A172 (cell line): ENCODE results near the gene UCP3. TPM values are rescaled to one million over a fixed set of nuclear protein-coding genes. Genes with fewer than 3 reads are reported as not detected.

Experiments used
- DNase-seq: peaks from one replicate; pipeline ENCODE4 v3.0.0-alpha.2; 2015; ENCODE audit warnings: low spot score
- total RNA-seq: library from RNA; depleted of rRNA; stranded (reverse); fragments of >200 nt; shearing (Covaris generic); gene quantifications from 2 replicates; pipeline ENCODE4 v1.2.3, GENCODE V29; 2014

The UCP3 gene
- total RNA-seq, 1 experiment from 2014 or later: 0.05 TPM

GRCh38 chr11:73977856-73978519 lies 30.9 kb downstream of the UCP3 start:
- no peak for DNase-seq

- no peak for DNase-seq
Observed at GRCh38 chr11:73976451-73977151, 32.3 kb downstream of the UCP3 start.

DNA sequence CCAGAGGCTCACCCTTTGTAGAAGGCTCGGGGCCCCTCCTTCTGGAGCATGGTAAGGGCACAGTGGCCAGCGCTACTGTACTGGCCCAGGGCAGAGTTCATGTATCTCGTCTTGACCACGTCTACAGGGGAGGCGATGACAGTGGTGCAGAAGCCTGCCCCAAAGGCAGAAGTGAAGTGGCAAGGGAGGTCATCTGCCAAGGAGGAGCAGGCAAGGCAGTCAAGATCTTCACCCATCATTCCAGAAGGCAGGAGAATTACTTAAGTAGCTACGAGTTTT lies 33.5 kb downstream of the UCP3 start:
- no peak for DNase-seq

DNA sequence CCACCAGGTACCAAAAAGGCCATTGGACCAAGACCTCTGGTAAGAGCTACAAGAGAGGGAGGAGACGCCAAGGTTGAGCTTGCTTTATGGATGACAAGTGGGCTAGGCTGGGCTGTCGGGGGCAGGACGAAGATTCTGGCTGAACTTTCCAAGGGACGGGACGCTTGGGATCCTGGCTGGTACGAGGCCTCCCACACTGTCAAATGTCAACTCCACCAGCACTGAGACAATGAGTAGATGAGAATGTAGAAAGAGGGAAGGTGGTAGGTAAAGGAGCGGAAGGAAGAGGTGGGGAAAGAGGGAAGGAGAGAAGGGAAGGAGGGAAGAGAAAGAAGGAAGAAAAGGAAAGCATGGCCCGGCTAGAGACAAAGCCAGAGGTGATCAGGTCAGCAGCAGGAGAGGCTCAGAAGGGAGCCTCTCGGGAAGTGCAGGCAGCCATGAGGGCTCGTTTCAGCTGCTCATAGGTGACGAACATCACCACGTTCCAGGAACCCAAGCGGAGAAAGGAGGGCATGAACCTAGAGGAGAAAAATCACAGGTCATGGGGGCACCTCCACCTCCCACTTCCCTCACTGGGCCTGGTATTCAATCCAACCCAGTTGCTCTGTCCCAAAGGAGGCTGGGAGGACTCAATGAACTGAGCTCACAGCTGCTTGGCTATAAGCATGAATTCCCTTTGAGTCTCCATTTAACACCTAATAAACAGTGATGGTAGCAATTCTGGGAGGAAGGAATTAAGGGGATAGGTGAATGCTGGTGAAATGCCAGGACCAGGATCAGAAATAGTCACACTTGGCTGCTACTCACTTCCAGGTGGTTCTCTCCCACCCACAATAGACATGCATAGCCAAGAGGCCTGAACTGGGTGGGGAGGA lies 34.0 kb downstream of the UCP3 start:
- no peak for DNase-seq

- no peak for DNase-seq
Observed at GRCh38 chr11:73972620-73973449, 36.0 kb downstream of the UCP3 start.

- DNase-seq: no peak
Observed at GRCh38 chr11:73972187-73972586, 36.7 kb downstream of the UCP3 start.

GRCh38 chr11:73971175-73971719 lies 37.6 kb downstream of the UCP3 start:
- no peak for DNase-seq

- DNase-seq: no peak
Observed at GRCh38 chr11:73969991-73970800, 38.7 kb downstream of the UCP3 start.

- no peak for DNase-seq
Observed at GRCh38 chr11:73969091-73969490, 39.8 kb downstream of the UCP3 start.

DNA sequence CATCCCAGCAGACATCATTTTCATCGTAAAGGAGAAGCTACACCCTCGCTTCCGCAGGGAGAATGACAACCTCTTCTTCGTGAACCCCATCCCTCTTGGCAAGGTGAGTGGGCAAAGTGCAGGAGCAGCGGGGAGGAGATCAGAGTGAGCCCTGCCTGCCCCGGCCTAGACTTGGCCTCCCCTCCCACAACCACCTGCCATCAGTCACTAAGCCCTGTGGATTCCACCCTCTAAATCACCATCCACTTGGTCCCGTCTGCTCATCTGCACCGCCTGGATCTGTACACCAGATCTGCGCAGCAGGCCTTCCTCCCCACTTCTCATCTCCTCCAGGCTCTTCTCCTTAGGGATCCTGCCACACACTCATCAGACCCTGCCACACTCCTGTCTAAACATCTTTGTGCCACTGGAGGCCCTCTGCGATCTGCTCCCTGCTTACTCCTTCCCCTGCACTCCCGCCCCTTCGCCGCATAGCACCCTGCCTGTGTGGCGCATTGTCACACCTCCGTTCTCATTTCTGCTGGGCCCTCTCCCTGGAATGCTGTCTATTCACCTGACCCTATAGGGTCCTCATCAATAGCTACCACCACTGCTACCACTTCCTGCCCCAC lies 40.4 kb downstream of the UCP3 start:
- DNase-seq: no peak

DNA sequence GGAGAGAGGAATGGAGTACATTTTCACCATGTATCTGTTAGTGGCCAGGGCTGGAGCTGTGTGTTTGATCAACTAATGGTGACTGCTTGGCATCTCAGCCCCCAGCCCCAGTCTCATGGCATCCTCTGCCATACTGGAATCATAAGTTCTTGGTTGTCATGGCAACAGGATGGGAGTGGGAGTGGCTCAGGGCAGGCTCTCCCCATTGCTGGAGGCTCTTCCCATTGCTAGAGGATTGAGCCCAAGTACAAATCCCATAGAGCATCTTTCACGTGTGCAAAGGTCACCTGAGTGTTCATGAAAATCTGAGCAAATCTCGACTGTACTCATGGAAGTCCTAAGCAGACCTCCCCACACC lies 43.1 kb downstream of the UCP3 start:
- no peak for DNase-seq

DNA sequence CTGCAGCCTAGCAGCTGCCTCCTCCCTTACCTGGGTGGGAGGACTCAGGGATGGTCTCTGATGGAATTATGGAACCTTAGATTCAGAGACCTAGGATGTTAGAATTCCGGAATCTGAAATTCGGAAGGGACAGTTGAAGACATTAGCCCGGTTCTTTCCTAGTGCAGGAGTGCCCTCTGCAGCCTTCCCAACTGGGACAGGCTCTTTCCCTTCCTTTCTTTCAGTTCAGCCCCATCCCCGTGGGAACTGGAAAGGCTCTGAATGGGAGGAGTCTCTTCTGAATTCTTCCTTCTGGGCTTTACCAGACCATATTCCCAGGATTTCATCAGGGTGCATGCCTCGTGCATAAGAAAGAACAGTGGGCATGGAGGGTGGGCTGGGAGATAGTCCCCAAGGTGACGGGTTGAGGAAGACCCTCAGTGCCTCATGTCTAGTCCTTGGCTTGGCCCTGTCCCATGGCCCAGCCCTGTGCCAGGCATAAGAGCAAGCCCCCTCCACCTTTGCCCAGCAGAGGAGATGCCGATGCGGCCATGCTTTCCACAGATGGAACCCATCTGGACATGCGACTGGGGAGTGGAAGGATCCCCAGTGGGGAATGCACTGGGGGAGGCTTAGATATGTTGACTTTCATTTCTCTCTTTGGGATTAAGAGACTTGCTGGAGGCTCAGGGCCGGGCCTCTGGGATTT lies 43.7 kb downstream of the UCP3 start:
- no peak for DNase-seq

- no peak for DNase-seq
Observed at GRCh38 chr11:73963861-73964260, 45.0 kb downstream of the UCP3 start.

DNA sequence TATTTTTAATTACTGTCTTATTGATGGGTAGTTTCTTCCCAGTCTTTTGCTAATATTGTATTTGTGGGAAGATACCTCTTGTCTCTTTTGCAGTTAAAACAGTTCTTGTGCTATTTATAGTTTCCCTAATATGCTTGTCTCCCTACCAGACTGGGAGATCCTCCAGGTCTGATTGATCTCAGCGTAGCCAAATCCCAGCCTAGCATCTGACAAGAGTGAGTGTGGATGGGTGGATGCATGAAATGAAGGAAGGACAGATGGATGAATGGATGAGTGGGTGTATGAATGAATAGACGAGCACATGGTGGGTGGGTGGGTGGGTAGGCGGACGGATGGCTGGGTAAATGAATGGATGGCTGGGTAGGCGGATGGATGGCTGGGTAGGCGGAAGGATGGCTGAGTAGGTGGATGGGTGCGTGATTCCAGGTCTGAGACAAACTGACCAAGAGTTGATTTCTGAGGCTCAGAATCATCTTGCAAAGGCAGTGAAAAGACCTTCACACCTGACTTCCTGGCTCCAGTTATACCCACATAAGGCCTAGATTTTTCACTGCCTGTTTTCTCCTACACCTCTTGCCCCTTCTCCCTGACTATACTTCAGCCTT lies 46.7 kb downstream of the UCP3 start:
- no peak for DNase-seq

DNA sequence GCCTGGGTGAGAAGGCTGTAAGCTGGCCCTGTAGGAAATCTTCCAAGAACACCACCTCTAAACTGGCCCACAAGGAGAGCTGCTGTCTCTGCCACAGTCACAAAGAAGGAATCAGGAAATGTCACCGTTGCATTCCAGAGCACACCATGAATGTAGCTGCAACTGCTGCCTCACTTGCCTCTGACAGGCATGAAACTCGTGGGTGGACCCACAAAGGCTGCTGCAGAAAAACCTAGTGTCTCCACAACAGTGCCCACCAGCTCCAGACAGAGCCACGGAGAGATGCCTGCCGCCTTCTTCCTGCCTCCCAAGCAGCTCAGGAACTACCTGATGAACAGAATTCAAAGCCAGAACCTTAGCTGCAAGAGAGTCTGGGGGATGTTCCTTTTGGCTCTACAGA lies 47.6 kb downstream of the UCP3 start:
- no peak for DNase-seq

GRCh38 chr11:73958521-73959141 lies 50.3 kb downstream of the UCP3 start:
- no peak for DNase-seq

DNA sequence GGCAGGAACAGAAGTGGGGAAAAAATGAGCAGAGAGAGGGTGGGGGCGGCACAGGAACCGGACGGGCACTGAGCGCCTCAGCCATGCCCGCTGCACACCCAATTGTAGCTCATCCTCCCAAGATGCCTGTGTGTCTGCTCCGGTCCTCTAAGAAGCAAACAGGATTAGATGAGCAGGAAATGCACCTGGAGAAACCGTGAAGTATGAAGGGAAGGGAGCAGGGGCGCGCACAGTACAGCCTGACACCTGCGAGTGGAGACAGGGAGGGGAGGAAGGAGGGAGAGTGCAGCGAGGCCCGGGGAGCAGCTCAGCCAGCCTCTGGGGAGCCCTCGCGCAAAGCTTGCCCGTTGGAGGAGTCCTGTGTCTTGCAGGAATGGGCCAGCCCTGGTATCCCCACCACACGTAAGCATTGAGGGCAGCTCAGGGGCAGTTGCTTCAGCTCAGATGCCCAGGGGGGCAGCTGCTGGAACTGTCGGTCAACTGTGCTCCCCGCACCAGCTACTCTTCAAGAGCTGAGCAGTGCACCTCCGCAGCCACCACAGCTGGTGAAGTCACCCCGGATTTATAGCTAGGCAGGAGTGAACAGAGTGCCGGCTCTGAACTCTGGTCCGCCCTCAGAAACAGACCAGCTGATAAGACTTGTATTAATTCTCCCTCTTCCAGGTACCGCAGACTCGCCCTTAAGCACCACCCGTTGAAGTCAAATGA lies 51.1 kb downstream of the UCP3 start:
- DNase-seq: no peak
